ENCODE measurements around the gene USP33. TPM values are rescaled to one million over a fixed set of nuclear protein-coding genes. Genes with fewer than 3 reads are reported as not detected.
"Not testable (repeated sequence)": the region's sequence is repeated elsewhere in the genome, so short reads cannot be mapped to it uniquely, and the experiment has no call there.

Gene USP33
- total RNA-seq, 4 donors from 2014 or later, result 54.4 to 94.0 (median 84.6) TPM

DNA sequence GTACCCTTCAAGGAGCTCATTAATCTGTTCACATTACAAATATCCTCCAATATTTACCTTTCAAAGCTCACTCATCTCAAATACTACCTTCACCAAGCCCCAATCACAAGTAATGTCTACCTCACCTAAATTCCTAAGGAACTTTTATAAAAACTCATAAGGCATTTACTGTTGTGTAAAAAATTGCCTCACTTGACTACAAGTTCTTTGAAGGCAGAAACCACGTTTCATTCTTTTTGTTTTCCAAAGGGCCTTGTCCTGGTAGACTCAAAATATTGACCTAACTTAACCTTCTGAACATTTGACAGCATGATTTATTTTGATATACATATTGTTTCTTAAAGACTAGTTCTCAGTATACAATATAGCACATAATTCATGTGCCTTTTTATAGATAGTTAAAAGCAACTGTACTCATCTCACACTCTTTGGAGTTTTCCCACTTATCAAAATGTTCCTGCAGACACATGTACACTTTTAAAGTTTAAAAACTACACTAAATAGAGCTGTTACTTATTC lies 2.5 kb downstream of the USP33 start:
- Histone ChIP-seq H3K9me3 (no peaks in the 10 kb centered on the region), H3K27ac (peak overlapping the region in 1 of 4 donors; percentile 38), H3K27me3 (no peaks in the 10 kb centered on the region), H3K4me1 (peaks cover 0 to 51% (median 13%) of the 10 kb centered on the region in 3 donors), H3K36me3 (no peaks in the 10 kb centered on the region), H3K4me3 (no peak overlapping the region)
- ATAC-seq, result no peak
- 25 to 56% methylated on average over 1 of the region's 1 CpG for WGBS, 2 donors (ENCODE audit: low coverage in 1 of 2)
- TF ChIP-seq, protein P1, sequence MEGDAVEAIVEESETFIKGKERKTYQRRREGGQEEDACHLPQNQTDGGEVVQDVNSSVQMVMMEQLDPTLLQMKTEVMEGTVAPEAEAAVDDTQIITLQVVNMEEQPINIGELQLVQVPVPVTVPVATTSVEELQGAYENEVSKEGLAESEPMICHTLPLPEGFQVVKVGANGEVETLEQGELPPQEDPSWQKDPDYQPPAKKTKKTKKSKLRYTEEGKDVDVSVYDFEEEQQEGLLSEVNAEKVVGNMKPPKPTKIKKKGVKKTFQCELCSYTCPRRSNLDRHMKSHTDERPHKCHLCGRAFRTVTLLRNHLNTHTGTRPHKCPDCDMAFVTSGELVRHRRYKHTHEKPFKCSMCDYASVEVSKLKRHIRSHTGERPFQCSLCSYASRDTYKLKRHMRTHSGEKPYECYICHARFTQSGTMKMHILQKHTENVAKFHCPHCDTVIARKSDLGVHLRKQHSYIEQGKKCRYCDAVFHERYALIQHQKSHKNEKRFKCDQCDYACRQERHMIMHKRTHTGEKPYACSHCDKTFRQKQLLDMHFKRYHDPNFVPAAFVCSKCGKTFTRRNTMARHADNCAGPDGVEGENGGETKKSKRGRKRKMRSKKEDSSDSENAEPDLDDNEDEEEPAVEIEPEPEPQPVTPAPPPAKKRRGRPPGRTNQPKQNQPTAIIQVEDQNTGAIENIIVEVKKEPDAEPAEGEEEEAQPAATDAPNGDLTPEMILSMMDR (IDR thresholded peaks at IDR 0.05), result no peak
- TF ChIP-seq POLR2A (IDR thresholded peaks at IDR 0.05), result no peak
- no peak for TF ChIP-seq POLR2AphosphoS5 (IDR thresholded peaks at IDR 0.05)
- TF ChIP-seq EP300 (IDR thresholded peaks at IDR 0.05), result no peak

GRCh38 chr1:77756052-77756754 lies 3.4 kb downstream of the USP33 start:
- Histone ChIP-seq H3K27ac (peak overlapping the region in 1 of 4 donors; percentile 38), H3K4me1 (peaks cover 0 to 54% (median 13%) of the 10 kb centered on the region in 3 donors), H3K36me3 (no peaks in the 10 kb centered on the region), H3K27me3 (no peaks in the 10 kb centered on the region), H3K4me3 (no peak overlapping the region), H3K9me3 (no peaks in the 10 kb centered on the region)
- WGBS, 2 donors (ENCODE audit: low coverage in 1 of 2), result 64% methylated on average over 1 of the region's 1 CpG; no CpG with 5 or more reads in 1 of the 2 donors
- TF ChIP-seq POLR2AphosphoS5 (IDR thresholded peaks at IDR 0.05) (no peak), POLR2A (IDR thresholded peaks at IDR 0.05) (no peak)
- ATAC-seq, result no peak

- WGBS, 2 donors (ENCODE audit: low coverage in 1 of 2), result 83 to 88% methylated on average over 4 of the region's 4 CpGs
- H3K36me3 ChIP-seq, result not testable (repeated sequence)
Measured at GRCh38 chr1:77749489-77749888, 10.2 kb downstream of the USP33 start.

DNA sequence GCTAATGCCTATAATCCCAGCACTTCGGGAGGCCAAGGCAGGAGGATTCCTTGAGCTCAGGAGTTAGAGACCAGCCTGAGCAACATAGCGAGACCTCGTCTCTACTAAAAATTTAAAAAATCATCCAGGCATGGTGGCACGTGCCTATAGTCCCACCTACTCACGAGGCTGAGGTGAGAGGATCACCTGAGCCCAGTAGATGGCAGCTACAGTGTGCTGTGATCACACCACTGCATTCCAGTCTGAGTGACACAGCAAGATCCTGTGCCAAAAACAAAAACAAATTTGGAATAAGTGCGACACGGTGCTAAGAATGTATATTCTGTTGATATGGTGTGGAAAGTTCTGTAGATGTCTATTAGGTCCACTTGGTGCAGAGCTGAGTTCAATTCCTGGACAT lies 15.1 kb downstream of the USP33 start:
- TF ChIP-seq POLR2AphosphoS5 (IDR thresholded peaks at IDR 0.05) (peak; percentile 11), EP300 (IDR thresholded peaks at IDR 0.05) (no peak)
- WGBS, 2 donors (ENCODE audit: low coverage in 1 of 2), result 84 to 91% methylated on average over 6 to 7 of the region's 7 CpGs
- Histone ChIP-seq H3K36me3 (peaks cover 0 to 11% of the 10 kb centered on the region in 2 donors), H3K27ac (no peak overlapping the region), H3K9me3 (no peaks in the 10 kb centered on the region), H3K27me3 (no peaks in the 10 kb centered on the region), H3K4me1 (peaks cover 0 to 40% (median 0%) of the 10 kb centered on the region in 3 donors), H3K4me3 (no peak overlapping the region)
- ATAC-seq, result no peak

More at GRCh38 chr1:77749489-77749888, 10.2 kb downstream of the USP33 start:
- peaks cover 0 to 54% (median 0%) of the 10 kb centered on the region in 3 donors for H3K4me1 ChIP-seq
- H3K27me3 ChIP-seq, H3K27ac ChIP-seq, H3K4me3 ChIP-seq, H3K9me3 ChIP-seq, ATAC-seq: not testable (repeated sequence)

DNA sequence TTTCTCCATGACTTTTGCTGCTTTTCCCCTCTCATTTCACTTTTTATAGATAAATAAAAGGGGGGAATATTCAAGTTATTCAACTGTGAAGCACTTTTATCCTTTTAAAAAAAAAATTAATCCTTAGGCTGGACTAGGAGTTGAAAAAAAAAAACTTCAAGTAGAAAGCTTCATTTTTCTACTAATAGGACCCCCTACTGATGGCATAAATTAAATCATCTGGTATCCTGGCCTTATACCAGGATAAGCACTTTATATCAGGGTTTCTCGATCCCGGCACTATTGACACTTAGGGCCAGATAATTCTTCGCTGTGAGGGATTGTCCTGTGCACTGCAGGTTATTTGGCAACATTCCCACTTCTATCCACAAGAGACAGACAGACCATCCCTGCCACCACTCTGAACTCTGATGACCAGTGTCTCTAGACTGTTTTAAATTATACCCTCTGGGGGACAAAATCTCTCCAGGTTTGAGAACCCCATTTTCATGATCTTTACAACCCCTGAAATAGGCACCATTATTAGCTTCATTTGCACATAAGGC lies 17.6 kb downstream of the USP33 start:
- Histone ChIP-seq H3K36me3 (peaks cover 0 to 34% of the 10 kb centered on the region in 2 donors), H3K27me3 (no peaks in the 10 kb centered on the region), H3K9me3 (no peaks in the 10 kb centered on the region), H3K4me1 (peaks cover 0 to 18% (median 0%) of the 10 kb centered on the region in 3 donors), H3K4me3 (no peak overlapping the region), H3K27ac (no peak overlapping the region)
- WGBS, 2 donors (ENCODE audit: low coverage in 1 of 2), result 87 to 91% methylated on average over 3 of the region's 3 CpGs
- no peak for ATAC-seq
- TF ChIP-seq, protein P1 (IDR thresholded peaks at IDR 0.05), result no peak
- TF ChIP-seq POLR2A (IDR thresholded peaks at IDR 0.05) (no peak), POLR2AphosphoS5 (IDR thresholded peaks at IDR 0.05) (no peak), EP300 (IDR thresholded peaks at IDR 0.05) (no peak)

DNA sequence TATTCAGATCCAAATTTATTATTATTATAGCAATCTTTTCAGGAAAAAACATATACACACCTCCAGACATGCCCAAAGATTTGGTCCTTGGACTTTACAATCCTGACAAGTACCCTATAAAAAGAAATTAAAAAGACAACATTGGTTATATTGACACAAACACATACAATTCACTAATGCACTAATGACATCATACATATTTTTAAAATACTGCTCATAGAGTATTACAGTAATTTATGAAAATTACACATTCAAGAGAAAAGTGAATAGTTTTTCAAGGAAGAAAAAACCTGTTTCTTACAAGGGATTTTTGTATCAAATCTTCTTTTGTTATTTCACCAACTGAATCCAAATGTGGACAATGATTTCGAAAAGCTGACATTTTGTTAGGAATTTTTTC lies 18.3 kb downstream of the USP33 start:
- H3K4me3 ChIP-seq, result no peak overlapping the region
- H3K27me3 ChIP-seq, result no peaks in the 10 kb centered on the region
- TF ChIP-seq EP300 (IDR thresholded peaks at IDR 0.05) (no peak), POLR2AphosphoS5 (IDR thresholded peaks at IDR 0.05) (no peak), POLR2A (IDR thresholded peaks at IDR 0.05) (no peak)
- TF ChIP-seq, protein P1 (IDR thresholded peaks at IDR 0.05), result no peak
- no peaks in the 10 kb centered on the region for H3K9me3 ChIP-seq
- WGBS, 2 donors (ENCODE audit: low coverage in 1 of 2), result 93 to 100% methylated on average over 1 of the region's 1 CpG
- H3K36me3 ChIP-seq, result peaks cover 0 to 41% of the 10 kb centered on the region in 2 donors
- no peak for ATAC-seq
- peaks cover 0 to 18% (median 0%) of the 10 kb centered on the region in 3 donors for H3K4me1 ChIP-seq
- no peak overlapping the region for H3K27ac ChIP-seq
